B cell (primary cell): ENCODE data around the gene PRKAB1. TPM values are rescaled to one million over a fixed set of nuclear protein-coding genes. Genes with fewer than 3 reads are reported as not detected.

Experiments used
- ATAC-seq: fragments of 200-7000 bp; cut with Tn5 transposase; one replicate; pipeline ENCODE4 v1.10.0; 2021; ENCODE audit warnings: low read depth, mild to moderate bottlenecking, moderate number of reproducible peaks, moderate library complexity
- CTCF ChIA-PET: fragments of 350-600 bp; sonication (Branson Sonifier 250); formaldehyde crosslinking; loops from one replicate; lab custom pipeline; 2021; ENCODE audit warnings: antibody characterized with exemption, inconsistent platforms; lab: Charles Lee
- POLR2A ChIA-PET: fragments of 350-600 bp; sonication (Branson Sonifier 250); formaldehyde crosslinking; loops from one replicate; lab custom pipeline; 2021; ENCODE audit warnings: antibody characterized with exemption; lab: Charles Lee
- DNase-seq: peaks from one replicate; pipeline ENCODE4 v3.0.0; 2013
- H2AFZ ChIP-seq: 2 replicates; pipeline ENCODE4 v1.6.1; 2012; ENCODE audit warnings: mild to moderate bottlenecking, low read depth, low read length; ENCODE audit not compliant: insufficient read depth, poor library complexity, severe bottlenecking
- H3K27ac ChIP-seq, 2 donors: 1 replicate in 1 of 2; 2 replicates in 1 of 2; pipeline ENCODE4 v1.5.1; 2012 to 2013; ENCODE audit warnings: low read length in 2 of 2, mild to moderate bottlenecking in 2 of 2, moderate library complexity in 1 of 2
- H3K27me3 ChIP-seq, 4 experiments: fragments of 200-600 bp in 1 of 4; sonication (generic) in 1 of 4; replicated peaks in 1 of 4; 1 replicate in 2 of 4; 2 replicates in 2 of 4; pipeline versions ENCODE4 v1.6.1 to v1.7.0; 2013 to 2016; ENCODE audit warnings: low read length in 3 of 4, mild to moderate bottlenecking in 2 of 4, mixed read lengths in 1 of 4, moderate library complexity in 1 of 4; ENCODE audit not compliant: insufficient read depth in 4 of 4, control insufficient read depth in 3 of 4; ENCODE audit errors: control extremely low read depth in 1 of 4
- H3K36me3 ChIP-seq, 2 experiments: replicated peaks in 1 of 2; 1 replicate in 1 of 2; 2 replicates in 1 of 2; pipeline versions ENCODE4 v1.6.1 to v1.7.1; 2013; ENCODE audit warnings: low read length in 1 of 2; ENCODE audit not compliant: insufficient read depth in 2 of 2, control insufficient read depth in 1 of 2; ENCODE audit errors: control extremely low read depth in 1 of 2, extremely low read depth in 1 of 2
- H3K4me1 ChIP-seq, 2 donors: fragments of 200-600 bp in 1 of 2; sonication (generic) in 1 of 2; 1 replicate in 1 of 2; 2 replicates in 1 of 2; pipeline versions ENCODE4 v1.5.1 to v1.6.1; 2013 to 2017; ENCODE audit warnings: low read length in 2 of 2; ENCODE audit not compliant: control insufficient read depth in 2 of 2, insufficient read depth in 2 of 2
- H3K4me2 ChIP-seq: replicated peaks from 2 replicates; pipeline ENCODE3; 2012; ENCODE audit warnings: mild to moderate bottlenecking, low read depth, low read length; ENCODE audit not compliant: poor library complexity, severe bottlenecking
- H3K4me3 ChIP-seq, 5 experiments: fragments of 200-600 bp in 1 of 5; sonication (generic) in 1 of 5; 1 replicate in 3 of 5; 2 replicates in 2 of 5; pipeline versions ENCODE4 v1.5.1 to v1.7.0; 2011 to 2016; ENCODE audit warnings: low read length in 4 of 5, mild to moderate bottlenecking in 4 of 5, low read depth in 2 of 5, control low read depth in 1 of 5, moderate library complexity in 1 of 5; ENCODE audit not compliant: insufficient read depth in 1 of 5; ENCODE audit errors: control extremely low read depth in 1 of 5, extremely low read depth in 1 of 5
- H3K79me2 ChIP-seq: fragments of 200-600 bp; sonication (generic); one replicate; pipeline ENCODE4 v1.6.0; 2016; ENCODE audit warnings: low read length; ENCODE audit not compliant: control insufficient read depth, insufficient read depth
- H3K9ac ChIP-seq: fragments of 200-600 bp; sonication (generic); 2 replicates; pipeline ENCODE4 v1.6.1; 2017; ENCODE audit warnings: mild to moderate bottlenecking, low read length, moderate library complexity
- H3K9me3 ChIP-seq, 3 donors: one replicate each; pipeline versions ENCODE4 v1.6.1 to v1.7.1; 2013; ENCODE audit warnings: low read length in 2 of 3; ENCODE audit not compliant: control insufficient read depth in 2 of 3, insufficient read depth in 1 of 3; ENCODE audit errors: control extremely low read depth in 1 of 3
- H4K20me1 ChIP-seq: 2 replicates; pipeline ENCODE4 v1.6.0; 2012; ENCODE audit warnings: mild to moderate bottlenecking, low read length; ENCODE audit not compliant: insufficient read depth, control insufficient read depth, poor library complexity, severe bottlenecking
- H3K27ac Mint-ChIP-seq: one replicate; pipeline ENCODE4 v1.8.0; 2021; ENCODE audit warnings: mixed read lengths
- H3K27me3 Mint-ChIP-seq: one replicate; pipeline ENCODE4 v1.8.0; 2021; ENCODE audit warnings: mixed read lengths
- H3K4me1 Mint-ChIP-seq: one replicate; pipeline ENCODE4 v1.8.0; 2021; ENCODE audit warnings: mixed read lengths
- H3K4me3 Mint-ChIP-seq: one replicate; pipeline ENCODE4 v1.8.0; 2021; ENCODE audit warnings: mixed read lengths
- H3K9me3 Mint-ChIP-seq: one replicate; pipeline ENCODE4 v1.8.0; 2022; ENCODE audit warnings: mixed read lengths; ENCODE audit not compliant: insufficient read depth
- CTCF ChIP-seq: fragments of 200-600 bp; IDR thresholded peaks from one replicate; pipeline ENCODE4 v1.8.0; 2022; ENCODE audit warnings: antibody characterized with exemption, mild to moderate bottlenecking
- EZH2 ChIP-seq: IDR thresholded peaks from 2 replicates; pipeline ENCODE4 v1.6.1; 2012; ENCODE audit warnings: borderline replicate concordance, low read depth, mild to moderate bottlenecking, moderate library complexity, low read length; ENCODE audit not compliant: insufficient read depth, poor library complexity, severe bottlenecking
- WGBS: methylation state at CpG from one replicate; pipeline ENCODE4 v1.1.5; 2013; ENCODE audit warnings: missing lambda C conversion rate; ENCODE audit not compliant: insufficient coverage; 5-methylcytosine and 5-hydroxymethylcytosine counted together
- intact Hi-C: fragments of 100-400 bp; cut with micrococcal nuclease; formaldehyde crosslinking; loops from one replicate; pipeline ENCODE4 v1.10.0; 2022
- polyA plus RNA-seq: library from polyadenylated mRNA; depleted of rRNA; stranded (reverse); fragments of >200 nt; gene quantifications from 2 replicates; pipeline ENCODE4 v1.2.3, GENCODE V29; 2012
- total RNA-seq, 2 donors: library from RNA; stranded (reverse); fragments of 120-200 nt in 1 of 2; gene quantifications; 1 replicate in 1 of 2; 2 replicates in 1 of 2; pipeline versions ENCODE4 v1.2.3 to v1.2.4, GENCODE V29; 2013 to 2022

PRKAB1 gene
- total and polyA plus RNA-seq, 2 donors (not counting 1 experiment from before 2014, with no cell fraction given): 36.4 to 56.4 TPM

GRCh38 chr12:119627686-119628085 lies 40.2 kb upstream of the PRKAB1 start:
- CTCF ChIA-PET: no interaction called here
- intact Hi-C loops: no loop called here

GRCh38 chr12:119630223-119630780 lies 37.6 kb upstream of the PRKAB1 start:
- ATAC-seq (no peak), DNase-seq (no peak)
- H3K9me3 ChIP-seq: no peaks in the 10 kb centered on the region
- Mint-ChIP-seq H3K9me3 (no peaks in the 10 kb centered on the region), H3K4me3 (no peak overlapping the region), H3K27ac (no peak overlapping the region), H3K27me3 (peaks cover 38% of the 10 kb centered on the region), H3K4me1 (no peaks in the 10 kb centered on the region)
- no peak overlapping the region for H3K27ac ChIP-seq
- no peaks in the 10 kb centered on the region for H3K36me3 ChIP-seq
- H3K27me3 ChIP-seq: peaks cover 0 to 4% (median 0%) of the 10 kb centered on the region in 4 experiments
- POLR2A ChIA-PET: no interaction called here
- WGBS: 87% methylated on average over 4 of the region's 7 CpGs
- no peaks in the 10 kb centered on the region for H3K4me1 ChIP-seq
- no peak overlapping the region for H2AFZ ChIP-seq
- CTCF ChIA-PET: no interaction called here
- H3K4me3 ChIP-seq: no peak overlapping the region
- H3K4me2 ChIP-seq: no peak overlapping the region
- no peak overlapping the region for H3K9ac ChIP-seq
- H3K79me2 ChIP-seq: no peaks in the 10 kb centered on the region
- no peaks in the 10 kb centered on the region for H4K20me1 ChIP-seq
- no peak for TF ChIP-seq CTCF
- TF ChIP-seq EZH2: no peak
- intact Hi-C loops: no loop called here

More at GRCh38 chr12:119627686-119628085, 40.2 kb upstream of the PRKAB1 start:
- H3K4me1 Mint-ChIP-seq: no peaks in the 10 kb centered on the region
- TF ChIP-seq CTCF: no peak
- TF ChIP-seq EZH2: no peak
- Histone ChIP-seq H3K79me2 (no peaks in the 10 kb centered on the region), H3K4me2 (no peak overlapping the region), H2AFZ (no peak overlapping the region), H3K4me1 (no peaks in the 10 kb centered on the region), H3K27ac (no peak overlapping the region), H3K36me3 (no peaks in the 10 kb centered on the region), H3K9me3 (no peaks in the 10 kb centered on the region), H3K4me3 (no peak overlapping the region), H4K20me1 (no peaks in the 10 kb centered on the region), H3K27me3 (peaks cover 0 to 4% (median 1%) of the 10 kb centered on the region in 4 experiments), H3K9ac (no peak overlapping the region)
- H3K27ac Mint-ChIP-seq: no peak overlapping the region
- ATAC-seq (no peak), DNase-seq (no peak)
- POLR2A ChIA-PET: no interaction called here
- peaks cover 32% of the 10 kb centered on the region for H3K27me3 Mint-ChIP-seq
- WGBS: 96% methylated on average over 4 of the region's 6 CpGs
- H3K9me3 Mint-ChIP-seq: no peaks in the 10 kb centered on the region
- H3K4me3 Mint-ChIP-seq: no peak overlapping the region
